SK-N-SH treated with all-trans-retinoic acid at 6 μM for 48 hours (cell line): ENCODE data around the gene SMOC1.

Experiments
- ATAC-seq: fragments of 200-7000 bp; cut with Tn5 transposase; 3 replicates; pipeline ENCODE4 v1.9.1; 2020; ENCODE audit warnings: mild to moderate bottlenecking, moderate library complexity
- ARNTL ChIP-seq: fragments of 450-650 bp; formaldehyde crosslinking; IDR thresholded peaks from 2 replicates; pipeline ENCODE4 v1.5.0; 2020; ENCODE audit warnings: low read depth, mild to moderate bottlenecking, moderate library complexity, borderline replicate concordance
- BACH2 ChIP-seq: fragments of 250-450 bp; sonication (Bioruptor Pico); IDR thresholded peaks from 2 replicates; pipeline ENCODE4 v1.9.0; 2021; ENCODE audit warnings: mild to moderate bottlenecking, borderline replicate concordance
- CREB5 ChIP-seq: fragments of 250-450 bp; sonication (Bioruptor Pico); IDR thresholded peaks from 2 replicates; pipeline ENCODE4 v1.5.1; 2020; ENCODE audit warnings: low read depth, mild to moderate bottlenecking, moderate library complexity
- CSDC2 ChIP-seq: fragments of 250-450 bp; sonication (Bioruptor Pico); IDR thresholded peaks from 2 replicates; pipeline ENCODE4 v1.5.0; 2020; ENCODE audit warnings: mild to moderate bottlenecking, moderate library complexity
- CSRNP3 ChIP-seq: fragments of 250-450 bp; sonication (Bioruptor Pico); IDR thresholded peaks from 2 replicates; pipeline ENCODE4 v1.5.1; 2021; ENCODE audit warnings: mild to moderate bottlenecking, moderate library complexity
- ISL1 ChIP-seq: fragments of 250-450 bp; sonication (Bioruptor Pico); IDR thresholded peaks from 2 replicates; pipeline ENCODE4 v2.1.2; 2022; ENCODE audit warnings: mild to moderate bottlenecking, moderate library complexity
- OSR1 ChIP-seq: fragments of 250-450 bp; sonication (Bioruptor Pico); IDR thresholded peaks from 2 replicates; pipeline ENCODE4 v1.8.0; 2022; ENCODE audit warnings: moderate library complexity, mild to moderate bottlenecking, inconsistent platforms
- PATZ1 ChIP-seq: fragments of 250-450 bp; sonication (Bioruptor Pico); IDR thresholded peaks from 2 replicates; pipeline ENCODE4 v1.8.0; 2020; ENCODE audit warnings: mild to moderate bottlenecking, moderate library complexity, borderline replicate concordance
- POU6F1 ChIP-seq: fragments of 250-450 bp; sonication (Bioruptor Pico); IDR thresholded peaks from 2 replicates; pipeline ENCODE4 v1.8.0; 2021; ENCODE audit warnings: low read depth, mild to moderate bottlenecking, moderate library complexity, borderline replicate concordance
- SNAI2 ChIP-seq: fragments of 250-450 bp; sonication (Bioruptor Pico); IDR thresholded peaks from 2 replicates; pipeline ENCODE4 v1.5.0; 2020; ENCODE audit warnings: mild to moderate bottlenecking, moderate library complexity
- TCF4 ChIP-seq: fragments of 250-450 bp; sonication (Bioruptor Pico); IDR thresholded peaks from 2 replicates; pipeline ENCODE4 v1.8.0; 2021; ENCODE audit warnings: mild to moderate bottlenecking, moderate library complexity, borderline replicate concordance
- TOX ChIP-seq: fragments of 250-450 bp; sonication (Bioruptor Pico); IDR thresholded peaks from 2 replicates; pipeline ENCODE4 v1.8.0; 2021; ENCODE audit warnings: mild to moderate bottlenecking, moderate library complexity, borderline replicate concordance
- TSHZ2 ChIP-seq: fragments of 250-450 bp; sonication (Bioruptor Pico); IDR thresholded peaks from 2 replicates; pipeline ENCODE4 v1.5.0; 2020; ENCODE audit warnings: mild to moderate bottlenecking, moderate library complexity
- ZC3H10 ChIP-seq: fragments of 250-450 bp; sonication (Bioruptor Pico); IDR thresholded peaks from 2 replicates; pipeline ENCODE4 v1.5.1; 2021; ENCODE audit warnings: mild to moderate bottlenecking, moderate library complexity
- ZFP3 ChIP-seq: fragments of 250-450 bp; sonication (Bioruptor Pico); IDR thresholded peaks from 2 replicates; pipeline ENCODE4 v1.5.0; 2020; ENCODE audit warnings: mild to moderate bottlenecking, moderate library complexity
- ZNF565 ChIP-seq: fragments of 450-650 bp; formaldehyde crosslinking; conservative IDR thresholded peaks from 2 replicates; pipeline ENCODE4 v1.5.0; 2020; ENCODE audit warnings: low read depth, mild to moderate bottlenecking, moderate library complexity
- ZNF70 ChIP-seq: fragments of 450-650 bp; formaldehyde crosslinking; IDR thresholded peaks from 2 replicates; pipeline ENCODE4 v1.5.0; 2020; ENCODE audit warnings: mild to moderate bottlenecking, moderate library complexity
- ZNF8 ChIP-seq: fragments of 450-650 bp; formaldehyde crosslinking; IDR thresholded peaks from 2 replicates; pipeline ENCODE4 v1.5.0; 2020; ENCODE audit warnings: mild to moderate bottlenecking, moderate library complexity

Gene SMOC1

GRCh38 chr14:69863083-69863482, 16.1 kb upstream of the SMOC1 start:
- TF ChIP-seq POU6F1 (no peak), TSHZ2 (CRISPR knock-in tag) (no peak), TOX (CRISPR knock-in tag) (no peak)
- TF ChIP-seq, all 23 proteins: peak for 0
- no peak for ATAC-seq

- ATAC-seq, result no peak
- no peak for TF ChIP-seq ISL1
- TF ChIP-seq ZNF565, result no peak
- no peak for TF ChIP-seq ZFP3 (CRISPR knock-in tag)
- TF ChIP-seq SNAI2 (CRISPR knock-in tag), result no peak
Observed at GRCh38 chr14:69865701-69866365, 13.4 kb upstream of the SMOC1 start.

GRCh38 chr14:69868363-69868963, 10.8 kb upstream of the SMOC1 start:
- no peak for ATAC-seq
- TF ChIP-seq ZFP3 (CRISPR knock-in tag) (no peak), ISL1 (no peak), ZNF8 (CRISPR knock-in tag) (no peak), CSRNP3 (no peak), SNAI2 (CRISPR knock-in tag) (no peak), OSR1 (CRISPR knock-in tag) (no peak), ARNTL (CRISPR knock-in tag) (no peak), ZNF70 (no peak), ZNF565 (no peak), TCF4 (no peak), TSHZ2 (CRISPR knock-in tag) (no peak), ZC3H10 (CRISPR knock-in tag) (no peak), POU6F1 (no peak), CREB5 (CRISPR knock-in tag) (no peak), TOX (CRISPR knock-in tag) (no peak), BACH2 (no peak), PATZ1 (CRISPR knock-in tag) (no peak), CSDC2 (CRISPR knock-in tag) (no peak)
- TF ChIP-seq, all 23 proteins: peak for 0
